HEK293T (cell line): Measurements from ENCODE around the gene GAL3ST1.
"Not testable (repeated sequence)": the region's sequence is repeated elsewhere in the genome, so short reads cannot be mapped to it uniquely, and the experiment has no call there.

Source experiments
- ARNT ChIP-seq: fragments of 450-650 bp; IDR thresholded peaks from 2 replicates; pipeline ENCODE4 v1.6.1; 2017; ENCODE audit warnings: mild to moderate bottlenecking
- BHLHE40 ChIP-seq: fragments of 450-650 bp; IDR thresholded peaks from 2 replicates; pipeline ENCODE4 v1.6.1; 2016; ENCODE audit warnings: mild to moderate bottlenecking, moderate library complexity, borderline replicate concordance
- FOXK2 ChIP-seq: fragments of 450-650 bp; IDR thresholded peaks from 2 replicates; pipeline ENCODE4 v1.6.1; 2016; ENCODE audit warnings: mild to moderate bottlenecking
- FOXM1 ChIP-seq: fragments of 450-650 bp; IDR thresholded peaks from 2 replicates; pipeline ENCODE4 v1.6.1; 2017; ENCODE audit warnings: mild to moderate bottlenecking, borderline replicate concordance
- HDGF ChIP-seq: fragments of 450-650 bp; IDR thresholded peaks from 2 replicates; pipeline ENCODE4 v1.6.1; 2017; ENCODE audit warnings: antibody characterized with exemption, borderline replicate concordance
- L3MBTL2 ChIP-seq: fragments of 450-650 bp; conservative IDR thresholded peaks from 2 replicates; pipeline ENCODE4 v1.6.1; 2016; ENCODE audit warnings: mild to moderate bottlenecking
- LEF1 ChIP-seq: fragments of 450-650 bp; IDR thresholded peaks from 2 replicates; pipeline ENCODE4 v1.6.1; 2017; ENCODE audit warnings: mild to moderate bottlenecking, borderline replicate concordance
- NFRKB ChIP-seq: fragments of 450-650 bp; IDR thresholded peaks from 2 replicates; pipeline ENCODE4 v1.6.1; 2016; ENCODE audit warnings: mild to moderate bottlenecking, moderate library complexity
- PKNOX1 ChIP-seq: fragments of 450-650 bp; IDR thresholded peaks from 2 replicates; pipeline ENCODE4 v1.6.1; 2016
- SP1 ChIP-seq: fragments of 450-650 bp; IDR thresholded peaks from 2 replicates; pipeline ENCODE4 v1.6.1; 2017
- SUZ12 ChIP-seq: fragments of 450-650 bp; IDR thresholded peaks from 2 replicates; pipeline ENCODE4 v1.6.1; 2016; ENCODE audit warnings: mild to moderate bottlenecking
- TARDBP ChIP-seq: fragments of 450-650 bp; IDR thresholded peaks from 2 replicates; pipeline ENCODE4 v1.6.1; 2016
- ZNF384 ChIP-seq: fragments of 450-650 bp; IDR thresholded peaks from 2 replicates; pipeline ENCODE4 v1.6.1; 2016

- TF ChIP-seq HDGF, LEF1, FOXM1, SP1, ARNT, PKNOX1, SUZ12, BHLHE40, L3MBTL2, FOXK2, ZNF384, TARDBP, NFRKB: not testable (repeated sequence)
Observed at GRCh38 chr22:30592360-30592713, 17.9 kb upstream of the GAL3ST1 start.
